ENCODE data around the gene PHTF2. TPM values are rescaled to one million over a fixed set of nuclear protein-coding genes. Genes with fewer than 3 reads are reported as not detected.

The PHTF2 gene
- total and polyA plus RNA-seq, 11 donors = 9.6 to 47.2 (median 24.2) TPM

- DNase-seq (no peak), ATAC-seq (no peak)
- intact Hi-C loops (cut with DNase I) = no loop called here
- Histone ChIP-seq H3K27ac (no peak overlapping the region), H3K9me3 (peaks cover 0 to 12% (median 0%) of the 10 kb centered on the region in 12 donors), H3K27me3 (no peaks in the 10 kb centered on the region), H3K36me3 (no peaks in the 10 kb centered on the region), H3K4me3 (no peak overlapping the region), H3K4me1 (peaks cover 0 to 30% (median under 1%) of the 10 kb centered on the region in 12 donors)
- WGBS, 4 donors = 97 to 98% (median 98%) methylated on average over 7 of the region's 7 CpGs
- TF ChIP-seq POLR2A (IDR thresholded peaks at IDR 0.05) (no peak), CTCF (IDR thresholded peaks at IDR 0.05) (no peak)
Measured at GRCh38 chr7:77859343-77859742, 60.8 kb downstream of the PHTF2 start.

- ATAC-seq = no peak
- WGBS, 4 donors = 40 to 53% (median 43%) methylated on average over 1 of the region's 1 CpG
Measured at GRCh38 chr7:77862691-77863090, 64.1 kb downstream of the PHTF2 start.

GRCh38 chr7:77863860-77864259, 65.3 kb downstream of the PHTF2 start:
- DNase-seq (no peak), ATAC-seq (no peak)
- H3K4me1 ChIP-seq = peaks cover 0 to 21% (median 0%) of the 10 kb centered on the region in 12 donors
- H3K27me3 ChIP-seq = no peaks in the 10 kb centered on the region
- H3K4me3 ChIP-seq = no peak overlapping the region
- WGBS, 4 donors = 72 to 93% (median 82%) methylated on average over 2 of the region's 2 CpGs
- H3K9me3 ChIP-seq = no peaks in the 10 kb centered on the region
- intact Hi-C loops (cut with DNase I) = no loop called here
- TF ChIP-seq CTCF (IDR thresholded peaks at IDR 0.05) = no peak
- TF ChIP-seq POLR2A (IDR thresholded peaks at IDR 0.05) = no peak
- no peaks in the 10 kb centered on the region for H3K36me3 ChIP-seq
- no peak overlapping the region for H3K27ac ChIP-seq

More at GRCh38 chr7:77862691-77863090, 64.1 kb downstream of the PHTF2 start:
- TF ChIP-seq POLR2A (IDR thresholded peaks at IDR 0.05) = no peak
- no peak for TF ChIP-seq CTCF (IDR thresholded peaks at IDR 0.05)
- no peak for DNase-seq
- Histone ChIP-seq H3K4me1 (peaks cover 0 to 33% (median under 1%) of the 10 kb centered on the region in 12 donors), H3K27ac (no peak overlapping the region), H3K27me3 (no peaks in the 10 kb centered on the region), H3K9me3 (no peaks in the 10 kb centered on the region), H3K4me3 (no peak overlapping the region), H3K36me3 (no peaks in the 10 kb centered on the region)
- intact Hi-C loops (cut with DNase I) = no loop called here

GRCh38 chr7:77866370-77866769, 67.8 kb downstream of the PHTF2 start:
- H3K4me1 ChIP-seq = peaks cover 0 to 13% (median 0%) of the 10 kb centered on the region in 12 donors
- ATAC-seq (no peak), DNase-seq (no peak)
- no peak overlapping the region for H3K4me3 ChIP-seq
- peaks cover 0 to 12% (median 0%) of the 10 kb centered on the region in 12 donors for H3K9me3 ChIP-seq
- TF ChIP-seq POLR2A (IDR thresholded peaks at IDR 0.05) (no peak), CTCF (IDR thresholded peaks at IDR 0.05) (no peak)
- H3K36me3 ChIP-seq = no peaks in the 10 kb centered on the region
- intact Hi-C loops (cut with DNase I) = no loop called here
- no peaks in the 10 kb centered on the region for H3K27me3 ChIP-seq
- 84 to 90% (median 86%) methylated on average over 3 of the region's 3 CpGs for WGBS, 4 donors
- no peak overlapping the region for H3K27ac ChIP-seq
